Heart left ventricle (tissue), 13 donors: ENCODE measurements around the gene TEX38.

Experiments
- POLR2A ChIP-seq, 2 donors: fragments of 450-650 bp; IDR thresholded peaks; one replicate each; pipeline ENCODE4 v1.6.1; 2017; ENCODE audit warnings: antibody characterized with exemption in 2 of 2, mild to moderate bottlenecking in 2 of 2, moderate library complexity in 2 of 2
- TF ChIP-seq, protein P1 (sequence below), 12 donors: fragments of 200-600 bp; sonication (generic) in 4 of 12; IDR thresholded peaks; one replicate each; pipeline versions ENCODE4 v1.5.0 to v1.8.0; 2018 to 2022; ENCODE audit warnings: antibody characterized with exemption in 12 of 12, mild to moderate bottlenecking in 5 of 12
- donor health status: ischemic (EF 13 %, LVEDD 7.1; RV severe dilation, severe dysfunction).
- donor health status: DM: no; HTN: yes; CAD: no.
- donor health status: DM: no; HTN: no; CAD: no.
- donor health status: ischemic (EF 25% LVEDD 6.9; RV normal size, moderate dysfunction).
- donor health status: ischemic (EF 25% LVEDD 5.7; RV mildly dilated, moderate dysfunction).
- donor health status: ischemic (EF 35%, LVEDD 5.7; RV mildly dilated, moderate dysfunction).
- donor health status: nonischemic (EF 11% LVEDD 7.7; RV severe dilation, severe dysfunction).
- donor health status: DM: yes; HTN: yes; CAD: no.
- donor health status: PGD.
- donor health status: ischemic (EF 29% LVEDD 5.4; RV normal size, mild dysfunction).
- donor health status: nonischemic (EF 23%, LVEDD 6.1; RV moderate dilation, normal function).

DNA sequence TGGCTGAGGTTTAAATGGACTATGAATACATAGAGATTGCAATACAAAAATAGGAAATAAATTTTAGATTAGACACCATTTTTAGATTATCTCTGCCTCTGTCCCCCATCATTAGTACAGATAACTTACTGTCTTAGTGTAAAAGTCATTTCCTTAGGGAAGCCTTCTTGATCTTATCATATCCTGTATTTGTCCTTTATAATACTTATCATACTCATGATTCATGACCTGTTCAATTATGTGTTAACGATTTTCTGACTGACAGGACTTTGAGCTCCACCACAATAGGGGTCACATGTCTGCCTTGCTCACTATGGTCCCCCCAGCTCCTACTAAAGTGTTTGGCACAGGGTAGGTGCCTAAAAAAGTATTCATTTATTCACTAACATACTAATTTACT is 14.6 kb downstream of the TEX38 start:
- TF ChIP-seq, protein P1, sequence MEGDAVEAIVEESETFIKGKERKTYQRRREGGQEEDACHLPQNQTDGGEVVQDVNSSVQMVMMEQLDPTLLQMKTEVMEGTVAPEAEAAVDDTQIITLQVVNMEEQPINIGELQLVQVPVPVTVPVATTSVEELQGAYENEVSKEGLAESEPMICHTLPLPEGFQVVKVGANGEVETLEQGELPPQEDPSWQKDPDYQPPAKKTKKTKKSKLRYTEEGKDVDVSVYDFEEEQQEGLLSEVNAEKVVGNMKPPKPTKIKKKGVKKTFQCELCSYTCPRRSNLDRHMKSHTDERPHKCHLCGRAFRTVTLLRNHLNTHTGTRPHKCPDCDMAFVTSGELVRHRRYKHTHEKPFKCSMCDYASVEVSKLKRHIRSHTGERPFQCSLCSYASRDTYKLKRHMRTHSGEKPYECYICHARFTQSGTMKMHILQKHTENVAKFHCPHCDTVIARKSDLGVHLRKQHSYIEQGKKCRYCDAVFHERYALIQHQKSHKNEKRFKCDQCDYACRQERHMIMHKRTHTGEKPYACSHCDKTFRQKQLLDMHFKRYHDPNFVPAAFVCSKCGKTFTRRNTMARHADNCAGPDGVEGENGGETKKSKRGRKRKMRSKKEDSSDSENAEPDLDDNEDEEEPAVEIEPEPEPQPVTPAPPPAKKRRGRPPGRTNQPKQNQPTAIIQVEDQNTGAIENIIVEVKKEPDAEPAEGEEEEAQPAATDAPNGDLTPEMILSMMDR (IDR thresholded peaks at IDR 0.05): no peak
- no peak for TF ChIP-seq POLR2A (IDR thresholded peaks at IDR 0.05)
